Embryonic facial prominence (tissue), 1 donor: Measurements from ENCODE around the gene THSD7B.

Experiments used
- DNase-seq: peaks from one replicate; pipeline ENCODE4 v3.0.0-alpha.2; 2016; ENCODE audit errors: extremely low spot score

The THSD7B gene

DNA sequence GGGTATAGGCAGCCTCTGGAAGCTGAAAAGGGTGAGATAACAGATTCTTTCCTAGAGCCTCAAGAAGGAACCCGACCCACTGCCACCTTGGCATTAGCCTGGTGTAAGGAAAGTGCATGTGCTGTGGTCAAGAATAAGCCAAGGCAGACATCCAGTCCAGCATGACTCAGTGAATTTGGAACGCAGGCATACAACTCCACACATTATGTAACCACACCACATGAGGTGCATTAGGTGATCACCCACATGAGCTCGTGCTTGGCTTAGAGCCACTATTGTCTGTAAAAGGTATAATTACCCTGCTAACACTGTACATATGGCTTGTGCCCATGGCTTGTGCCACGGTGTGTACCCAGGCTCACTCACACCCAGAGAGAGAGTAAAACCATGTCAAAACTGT, 615.3 kb downstream of the THSD7B start:
- DNase-seq: no peak

DNA sequence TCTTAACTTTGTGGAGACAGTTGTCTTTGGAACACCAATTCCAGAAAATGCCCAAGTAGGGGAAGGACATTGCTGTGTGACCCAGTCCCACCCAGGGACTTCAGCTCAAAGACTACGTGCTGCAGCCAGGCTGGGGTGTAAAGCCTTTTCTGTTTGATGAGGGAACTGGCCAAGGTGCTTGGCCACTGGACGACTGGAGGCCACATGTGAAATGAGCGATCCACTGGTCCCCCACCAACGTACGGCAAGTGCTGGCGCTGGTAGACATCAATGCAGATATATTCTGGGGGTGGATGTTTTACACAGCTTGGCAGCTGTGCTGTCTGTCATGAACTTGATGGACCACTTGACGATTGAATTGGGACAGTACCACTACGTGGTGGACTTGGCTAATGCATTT, 616.4 kb downstream of the THSD7B start:
- DNase-seq: no peak

DNA sequence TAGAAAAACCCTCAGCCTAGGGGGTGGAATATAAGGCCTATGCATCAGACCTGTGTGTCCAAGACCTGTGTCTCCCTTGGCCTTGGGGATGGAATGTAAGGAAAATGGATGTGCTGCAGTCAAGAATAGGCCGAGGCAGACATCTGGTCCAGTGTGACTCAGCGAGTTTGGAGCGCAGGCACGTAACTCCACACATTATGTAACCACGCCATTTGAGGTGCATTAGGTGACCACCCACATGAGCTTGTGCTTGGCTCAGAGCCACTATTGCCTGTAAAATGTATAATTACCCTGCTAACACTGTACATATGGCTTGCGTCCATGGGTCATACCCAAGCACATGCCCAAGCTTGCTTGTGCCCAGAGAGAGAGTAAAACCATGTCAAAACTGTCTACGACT, 618.0 kb downstream of the THSD7B start:
- DNase-seq: no peak

DNA sequence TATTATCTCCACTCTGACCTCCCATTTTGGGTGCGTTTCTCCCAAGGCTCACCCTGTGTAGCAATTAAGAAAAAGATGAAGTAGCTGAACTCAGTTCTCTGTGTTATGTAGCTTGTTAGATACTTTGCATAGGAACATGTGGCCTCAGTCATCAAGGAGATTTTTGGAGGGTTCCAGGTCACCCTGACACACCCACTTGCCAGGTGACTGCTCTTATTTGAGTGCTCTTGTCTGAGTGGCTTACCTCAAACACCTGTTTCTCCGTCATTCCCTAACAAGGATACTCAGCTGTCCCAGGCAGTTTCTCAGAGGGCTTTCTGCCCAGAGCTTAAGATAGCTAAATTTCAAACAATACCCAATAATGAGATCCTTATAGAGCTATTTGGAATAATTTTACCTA, 621.7 kb downstream of the THSD7B start:
- no peak for DNase-seq

DNA sequence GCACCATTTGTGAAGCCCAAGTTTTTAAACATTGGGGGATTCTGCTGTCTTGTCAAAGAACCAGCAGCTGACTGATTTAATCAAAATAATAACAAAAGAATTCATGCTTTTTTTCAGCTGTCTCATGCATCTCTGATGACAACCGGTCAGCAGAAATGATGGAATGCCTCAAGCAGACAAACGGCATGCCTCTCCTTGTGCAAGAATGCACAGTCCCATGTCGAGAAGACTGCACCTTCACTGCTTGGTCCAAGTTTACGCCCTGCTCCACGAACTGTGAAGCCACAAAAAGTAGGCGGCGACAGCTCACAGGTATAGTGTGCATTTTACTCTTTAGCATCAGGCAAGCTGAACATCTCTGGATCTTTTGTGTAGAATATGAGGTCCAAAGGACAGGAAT, 640.2 kb downstream of the THSD7B start:
- no peak for DNase-seq

DNA sequence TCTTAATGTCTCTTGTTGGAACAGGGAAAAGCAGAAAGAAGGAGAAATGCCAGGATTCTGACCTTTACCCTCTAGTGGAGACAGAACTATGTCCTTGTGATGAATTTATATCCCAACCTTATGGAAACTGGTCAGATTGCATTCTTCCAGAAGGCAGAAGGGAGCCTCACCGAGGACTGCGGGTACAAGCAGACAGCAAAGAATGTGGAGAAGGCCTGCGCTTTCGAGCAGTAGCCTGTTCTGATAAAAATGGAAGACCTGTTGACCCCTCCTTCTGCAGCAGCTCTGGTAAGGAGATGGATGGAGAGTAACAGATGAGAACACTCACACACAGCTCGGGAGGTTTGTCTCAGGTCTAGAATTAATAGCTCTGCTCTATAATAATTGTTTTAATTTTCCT, 646.2 kb downstream of the THSD7B start:
- no peak for DNase-seq

DNA sequence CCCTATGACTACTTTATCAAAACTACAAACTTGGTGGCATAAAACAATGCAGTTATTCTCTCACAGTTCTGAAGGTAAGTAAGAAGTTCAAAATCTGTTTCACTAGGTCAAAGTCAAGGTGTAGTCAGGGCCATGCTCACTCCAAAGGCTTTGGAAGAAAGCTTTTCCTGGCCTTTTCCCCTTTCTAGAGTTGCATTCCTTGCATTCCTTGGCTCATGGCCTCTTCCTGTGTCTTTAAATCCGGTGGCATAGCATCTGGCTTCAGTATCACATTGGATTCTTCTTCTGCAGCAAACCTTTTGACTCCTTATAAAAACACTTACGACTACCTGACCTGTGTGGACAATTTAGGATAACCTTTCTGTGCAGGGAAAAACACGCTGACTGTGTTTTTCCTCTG, 655.4 kb downstream of the THSD7B start:
- DNase-seq: no peak

DNA sequence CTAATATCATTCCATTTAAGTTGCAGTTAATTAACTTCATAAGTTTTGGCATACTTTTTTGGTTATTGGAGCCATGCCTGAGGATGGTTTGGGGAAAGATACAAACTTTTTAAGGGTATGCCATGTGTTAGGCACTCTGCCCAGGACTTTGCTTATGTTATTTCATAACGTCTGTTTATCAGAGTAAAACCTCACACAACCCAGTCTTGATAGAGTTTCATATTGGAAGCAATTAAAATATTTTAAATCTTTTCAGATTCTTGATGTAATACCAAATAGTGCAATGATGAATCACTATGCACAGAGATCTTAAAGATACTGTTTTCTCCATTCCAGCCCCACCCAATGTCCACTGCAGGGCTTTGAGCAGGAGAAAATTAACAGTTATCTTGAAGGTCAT, 669.8 kb downstream of the THSD7B start:
- no peak for DNase-seq

DNA sequence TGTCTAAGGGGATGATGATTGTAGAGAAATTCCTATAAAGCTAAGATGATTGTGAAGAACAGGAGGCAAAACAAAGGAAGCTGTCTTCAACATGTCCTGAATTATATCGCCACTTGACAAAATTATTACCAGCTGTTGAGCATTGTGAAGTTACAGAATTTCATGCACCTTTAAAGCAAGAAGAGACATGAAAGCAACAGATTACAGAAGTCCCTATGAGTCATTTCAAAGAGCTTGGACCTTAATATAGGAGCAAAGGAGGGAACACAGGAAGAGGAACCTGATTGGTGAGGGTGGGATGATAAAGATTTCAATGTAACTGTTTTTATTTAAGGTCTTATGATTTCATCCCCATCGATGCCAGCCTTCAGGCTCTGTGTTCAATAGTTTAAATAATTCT, 672.0 kb downstream of the THSD7B start:
- DNase-seq: no peak

DNA sequence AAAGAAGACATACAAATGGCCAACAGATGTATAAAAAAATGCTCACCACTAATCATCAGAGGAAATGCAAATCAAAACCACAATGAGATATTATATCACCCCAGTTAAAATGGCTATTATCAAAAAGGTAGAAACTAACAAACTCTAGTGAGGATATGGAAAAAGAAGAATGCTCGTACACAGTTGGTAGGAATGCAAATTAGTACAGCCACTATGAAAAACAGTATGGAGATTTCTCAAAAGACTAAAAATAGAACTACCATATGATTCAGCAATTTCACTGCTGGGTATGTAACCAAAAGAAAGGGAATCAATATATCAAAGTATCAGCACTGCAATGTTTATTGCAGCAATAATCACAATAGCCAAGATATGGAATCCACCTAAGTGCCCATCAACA, 679.6 kb downstream of the THSD7B start:
- DNase-seq: no peak

DNA sequence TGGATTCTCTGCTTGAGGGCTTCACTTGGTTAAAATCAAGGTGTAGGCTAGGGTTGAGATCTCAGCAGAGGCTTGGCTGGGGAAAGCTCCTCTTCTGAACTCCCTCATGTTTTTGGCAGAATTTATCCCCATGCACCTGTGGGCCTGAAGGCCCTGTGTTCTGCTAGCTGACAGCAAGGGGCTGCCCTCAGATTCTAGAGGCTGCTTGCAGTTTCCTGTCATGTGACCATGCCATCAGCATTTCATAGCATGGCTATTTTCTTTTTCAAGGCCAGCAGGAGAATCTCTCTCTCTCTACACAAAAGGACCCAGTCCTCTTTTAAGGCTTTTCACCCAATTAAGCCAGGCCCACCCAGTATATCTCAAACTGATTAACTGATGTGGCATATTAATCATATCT, 684.1 kb downstream of the THSD7B start:
- DNase-seq: no peak

DNA sequence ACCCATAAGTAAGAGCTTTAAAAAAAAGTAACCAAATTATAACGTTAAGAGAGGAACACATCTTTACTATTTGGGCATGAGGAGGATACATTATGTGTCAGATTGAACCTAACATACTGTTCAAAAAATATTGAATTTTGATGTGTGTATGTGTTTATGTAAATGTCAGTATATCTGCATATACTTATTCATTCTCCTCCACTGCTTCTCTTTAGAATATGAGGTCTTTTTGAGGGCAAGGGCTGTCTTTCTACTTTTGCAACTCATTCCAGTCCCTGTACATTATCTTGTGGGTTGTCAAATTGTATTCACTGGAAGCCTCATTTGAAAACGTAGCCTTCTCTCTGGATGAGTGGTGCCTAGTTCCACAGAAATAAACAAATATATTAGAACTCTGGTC, 689.5 kb downstream of the THSD7B start:
- DNase-seq: no peak

DNA sequence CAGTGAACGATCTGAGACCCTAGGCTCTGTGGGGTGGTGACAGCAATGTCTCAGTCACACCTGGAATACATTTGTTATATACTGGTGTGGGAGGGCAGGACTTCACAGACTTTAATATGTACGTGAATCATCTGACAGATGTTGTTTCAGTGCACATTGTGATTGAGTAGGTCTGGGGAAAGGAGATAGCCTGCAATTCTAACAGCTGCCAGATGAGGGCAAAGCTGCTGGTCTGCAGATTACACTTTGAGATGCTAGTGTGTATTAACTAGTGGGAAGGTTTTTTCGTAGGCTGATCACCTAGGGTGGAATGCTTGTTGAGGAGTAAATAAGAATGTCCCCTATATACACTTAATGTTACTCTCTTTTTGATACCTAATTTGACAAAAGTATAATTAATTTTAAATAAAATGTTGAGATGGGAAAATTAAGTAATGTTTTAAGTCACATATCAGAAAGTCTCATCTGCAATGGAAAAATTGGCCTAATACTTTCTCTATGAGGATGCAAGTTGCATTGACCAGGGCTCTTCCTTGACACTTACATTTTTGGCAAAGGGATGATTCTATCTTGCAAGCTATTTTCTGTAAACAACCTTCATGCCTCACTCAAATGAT, 702.0 kb downstream of the THSD7B start:
- no peak for DNase-seq

DNA sequence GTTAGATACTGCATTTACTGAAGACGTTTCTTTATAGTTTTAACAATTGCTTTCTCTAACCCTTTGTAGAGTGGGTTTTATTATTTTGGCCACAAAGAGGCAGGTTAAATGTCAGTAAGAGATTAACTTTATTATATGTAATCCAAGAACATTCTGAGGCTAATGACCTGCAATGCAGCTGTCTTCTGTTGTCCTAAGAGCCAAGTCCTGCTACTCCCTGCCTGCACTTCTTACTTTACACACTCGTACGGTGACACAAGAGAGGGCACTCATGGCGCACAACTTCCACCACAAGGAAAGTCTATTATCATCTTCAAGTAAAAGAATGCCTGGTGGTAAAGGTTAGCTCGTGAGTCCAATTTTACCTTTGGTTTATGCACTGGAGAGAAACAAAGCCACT, 727.9 kb downstream of the THSD7B start:
- no peak for DNase-seq

DNA sequence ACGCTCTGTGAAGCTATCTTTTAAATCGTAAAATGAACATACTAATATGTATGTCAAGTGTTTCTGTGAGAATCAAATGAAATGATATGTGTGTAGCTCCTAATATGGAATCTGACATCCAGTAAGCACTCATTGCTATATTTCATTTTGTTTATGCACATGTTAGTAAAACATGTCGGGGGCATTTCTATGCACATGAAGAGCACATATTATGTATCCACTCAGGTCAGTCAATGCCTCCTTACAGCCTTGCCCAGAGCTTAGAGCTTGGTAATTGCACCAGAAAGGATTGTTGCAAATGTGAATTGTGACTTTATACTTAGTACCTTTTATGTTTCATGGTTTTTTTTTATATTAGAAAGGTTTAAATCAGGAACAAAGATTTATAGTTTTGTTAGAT, 735.3 kb downstream of the THSD7B start:
- no peak for DNase-seq

DNA sequence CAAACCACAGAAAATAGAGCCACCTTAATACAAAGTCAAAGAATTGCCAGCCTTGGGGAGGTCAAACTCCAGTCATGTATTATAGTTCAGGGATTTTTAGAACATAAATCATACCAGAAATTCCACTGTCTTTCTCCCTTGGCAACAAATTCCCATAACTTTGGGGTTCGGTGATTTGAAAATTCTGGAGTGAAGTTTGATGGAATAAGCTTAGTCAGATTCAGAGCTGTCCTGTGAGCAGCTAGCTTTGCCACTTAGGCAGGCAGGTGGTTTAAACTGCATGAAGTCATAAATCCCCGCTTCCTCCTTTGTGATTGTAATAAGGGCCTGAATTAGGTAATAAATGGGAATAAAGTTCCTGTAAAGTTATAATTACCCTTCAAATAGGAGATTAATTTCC, 741.9 kb downstream of the THSD7B start:
- no peak for DNase-seq

DNA sequence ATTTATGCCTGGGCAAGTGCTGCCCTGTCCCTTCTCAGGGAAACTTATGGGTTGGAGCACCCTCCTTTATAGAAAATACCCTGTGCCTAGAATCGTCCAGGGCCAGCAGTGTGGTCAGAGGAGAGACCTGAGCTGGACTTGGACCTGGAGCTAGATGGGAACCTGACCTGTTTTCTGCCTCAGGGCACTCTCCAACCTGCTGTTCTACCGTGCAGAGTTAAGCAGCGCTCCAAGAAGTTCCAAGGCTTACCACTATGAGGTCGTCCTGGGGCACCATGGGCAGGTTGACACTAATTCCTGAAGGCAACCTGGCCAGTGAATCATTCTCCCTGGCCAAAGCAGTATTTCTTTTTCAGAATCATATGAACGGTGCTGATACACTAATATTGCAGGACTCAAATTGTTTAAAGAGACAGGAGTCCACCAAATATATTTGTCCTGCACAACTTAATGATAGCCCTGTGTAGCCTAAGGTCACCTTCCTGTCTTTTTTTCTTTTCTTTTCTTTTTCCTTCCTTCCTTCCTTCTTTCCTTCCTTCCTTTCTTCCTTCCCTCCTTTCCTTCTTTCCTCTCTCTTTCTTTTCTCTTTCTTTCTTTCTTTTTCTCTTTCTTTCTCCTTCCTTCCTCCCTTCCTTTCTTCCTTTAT, 743.5 kb downstream of the THSD7B start:
- no peak for DNase-seq

DNA sequence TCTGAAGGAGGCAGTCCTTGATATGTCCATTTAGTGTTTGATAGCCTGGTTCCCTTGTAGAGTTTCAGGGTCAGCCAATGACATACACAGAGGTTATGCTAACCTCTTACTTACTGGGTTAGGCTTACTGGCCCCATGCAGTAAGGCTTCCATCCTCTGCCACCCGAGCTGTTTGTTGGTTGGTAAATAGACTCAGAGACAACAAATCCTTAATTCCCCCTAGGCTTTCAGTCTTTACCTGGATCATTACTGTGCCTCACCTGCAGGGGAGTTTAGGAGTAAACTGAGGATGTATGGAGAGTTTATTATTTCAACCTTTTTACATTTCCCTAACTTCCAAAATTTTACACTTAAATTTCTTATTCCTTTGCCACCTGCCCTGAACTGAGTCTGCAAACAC, 746.2 kb downstream of the THSD7B start:
- DNase-seq: no peak

DNA sequence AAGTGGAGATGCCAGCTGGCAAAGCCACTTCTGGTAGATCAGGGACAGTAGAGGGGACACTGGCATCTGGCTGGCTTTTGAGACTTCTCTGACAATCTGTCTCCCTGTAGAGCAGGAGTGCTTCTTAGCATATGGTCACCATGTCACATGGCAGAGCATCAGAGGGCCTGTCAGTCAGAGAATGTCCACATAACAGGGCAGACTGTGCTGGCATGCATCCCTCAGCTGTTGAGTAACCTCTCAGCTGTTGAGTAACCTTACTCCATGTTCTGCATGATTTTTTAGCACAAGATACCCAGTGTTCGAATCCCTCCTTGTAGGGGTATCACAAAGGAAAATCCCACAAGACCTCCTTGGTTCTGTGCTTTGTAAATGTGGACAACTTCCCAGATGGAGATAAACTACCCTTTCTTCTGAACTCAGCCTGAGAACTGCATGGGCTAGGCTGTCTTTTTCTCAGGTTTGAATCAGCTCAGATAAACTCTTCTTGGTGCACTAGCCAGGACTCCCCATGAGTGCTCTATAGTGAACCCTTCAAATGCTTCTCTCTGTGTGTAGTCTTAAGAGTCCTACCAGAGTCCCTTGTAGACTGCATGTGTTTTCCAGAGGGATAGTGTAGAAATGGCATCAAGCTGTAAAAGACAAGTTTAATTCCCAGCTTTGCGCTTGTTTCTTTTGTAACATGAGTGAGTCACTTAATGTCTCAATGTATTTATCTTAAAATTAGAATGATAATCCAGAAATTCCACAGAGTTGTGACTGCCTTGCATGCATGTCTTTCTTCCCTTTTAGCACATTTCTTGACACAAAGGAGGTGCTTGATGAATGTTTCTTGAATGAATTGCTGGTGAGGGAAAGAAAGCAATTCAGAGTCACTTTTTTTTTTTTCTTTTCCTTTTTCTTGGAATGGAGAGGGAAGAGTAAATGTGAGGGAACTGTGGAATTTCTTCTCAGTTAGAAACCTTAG, 756.6 kb downstream of the THSD7B start:
- DNase-seq: no peak

DNA sequence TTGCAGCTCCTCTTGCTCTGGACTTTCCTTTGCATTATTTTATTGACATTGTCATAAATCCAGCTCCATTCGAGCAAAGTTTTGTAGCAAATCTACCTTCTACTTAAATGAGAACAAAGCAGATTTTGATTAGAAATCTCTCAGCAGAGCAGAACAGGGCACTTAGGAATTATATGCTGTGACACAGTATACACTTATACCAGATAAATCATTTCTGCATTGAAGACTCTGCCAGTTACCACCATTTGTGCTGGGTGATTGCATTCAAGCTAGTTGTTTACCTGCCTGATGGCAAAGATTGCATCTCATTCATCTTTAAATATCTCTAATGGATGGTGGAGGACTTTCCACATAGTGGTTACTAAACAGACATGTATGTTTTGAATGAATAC, 757.3 kb downstream of the THSD7B start:
- no peak for DNase-seq

DNA sequence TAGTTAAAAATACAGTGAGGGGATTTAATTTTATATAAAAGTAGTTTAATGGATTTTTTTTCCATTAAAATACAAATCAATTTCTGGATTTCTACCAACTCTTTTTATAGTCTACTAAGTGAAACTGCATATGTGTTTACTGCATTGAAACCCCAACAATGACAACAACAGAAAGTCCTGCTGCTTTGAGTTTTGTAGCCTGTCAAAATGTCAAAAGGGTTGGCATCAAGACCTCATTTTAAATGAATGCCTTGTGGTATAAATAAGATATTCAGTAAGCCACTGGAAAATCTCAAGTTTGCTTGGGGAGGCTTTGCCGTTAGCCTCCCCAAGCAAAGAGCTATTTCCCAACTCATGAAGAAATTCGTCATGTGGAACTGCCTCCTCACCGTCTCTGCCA, 758.6 kb downstream of the THSD7B start:
- no peak for DNase-seq

DNA sequence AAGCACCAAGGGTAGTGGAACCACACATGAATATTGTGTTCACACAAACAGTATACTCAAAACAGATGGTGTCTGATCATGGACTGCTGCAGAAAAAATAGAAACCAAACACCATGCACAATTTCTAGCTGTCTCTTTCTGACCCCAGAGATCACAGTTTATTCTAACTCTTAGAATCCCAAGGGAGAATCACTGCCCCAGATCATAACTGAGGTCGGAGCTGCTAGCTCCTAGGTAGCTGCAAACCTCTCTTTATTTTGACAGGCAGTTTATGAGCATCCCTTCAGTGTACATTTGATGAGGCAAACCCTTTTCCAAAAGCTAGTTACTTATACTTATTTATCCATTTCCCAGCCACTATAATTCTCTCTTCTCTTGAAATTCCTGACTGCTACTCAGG, 759.8 kb downstream of the THSD7B start:
- no peak for DNase-seq

DNA sequence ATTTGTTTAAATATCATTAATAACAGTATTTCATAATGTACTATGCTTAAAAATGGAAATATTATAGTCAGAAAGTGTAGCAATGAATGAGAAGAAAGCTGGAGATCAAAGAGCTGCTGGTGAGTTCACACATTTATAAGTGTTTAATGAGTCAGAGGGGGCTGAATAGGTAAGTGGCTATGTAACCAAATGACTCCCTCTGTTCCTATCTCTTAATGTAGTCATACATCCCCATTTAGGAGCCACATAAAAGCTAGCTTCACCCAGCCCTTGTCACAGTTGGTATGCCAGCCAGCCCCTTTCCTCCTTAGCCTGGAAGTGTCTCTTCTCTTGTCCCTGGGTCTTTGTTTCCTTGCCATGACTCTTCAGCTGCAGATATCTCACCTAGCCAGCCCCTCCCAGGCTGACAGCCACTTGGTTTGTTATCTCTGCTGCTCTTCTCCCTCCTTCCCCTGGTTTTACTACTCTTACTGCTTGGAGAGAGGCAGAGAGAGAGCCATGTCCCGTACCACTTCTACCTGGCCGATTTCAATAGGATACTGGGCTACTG, 760.4 kb downstream of the THSD7B start:
- DNase-seq: no peak
